Panc1 (cell line): Measurements from ENCODE around the gene RNF215.

Experiments
- POLR2AphosphoS5 ChIP-seq: IDR thresholded peaks from 2 replicates; pipeline ENCODE4 v1.6.1; 2012; ENCODE audit warnings: mild to moderate bottlenecking, low read depth, low read length, moderate library complexity
- TF ChIP-seq, protein P1 (sequence below): fragments of 450-650 bp; IDR thresholded peaks from 2 replicates; pipeline ENCODE4 v1.5.1; 2017; ENCODE audit warnings: mild to moderate bottlenecking
- TF ChIP-seq, protein P2 (sequence below), 2 experiments: IDR thresholded peaks; 2 replicates each; pipeline ENCODE4 v1.6.1; 2011 to 2012; ENCODE audit warnings: low read depth in 2 of 2, control low read depth in 1 of 2, low read length in 1 of 2, mild to moderate bottlenecking in 1 of 2, moderate library complexity in 1 of 2; ENCODE audit not compliant: insufficient read depth in 1 of 2

DNA sequence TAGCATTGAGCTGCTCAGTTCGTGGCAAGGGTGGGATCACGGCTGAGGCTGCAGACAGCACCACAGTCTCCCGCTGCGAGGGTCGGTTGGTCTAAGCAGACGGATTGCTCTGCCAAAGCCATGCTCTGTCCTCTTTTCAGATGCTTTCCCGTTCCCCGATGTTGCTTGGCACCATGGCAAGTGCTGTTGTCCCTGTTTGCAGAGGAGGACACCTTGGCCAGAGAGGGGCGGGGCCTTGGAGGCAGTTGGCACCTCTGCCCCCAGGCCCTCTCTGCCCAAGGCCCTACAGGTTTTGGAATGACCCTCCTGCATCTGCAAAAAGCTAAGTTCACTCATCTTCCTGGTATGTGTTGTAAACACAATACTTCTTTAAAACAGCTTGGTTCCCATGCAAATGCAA is 18.8 kb downstream of the RNF215 start:
- TF ChIP-seq, protein P1, sequence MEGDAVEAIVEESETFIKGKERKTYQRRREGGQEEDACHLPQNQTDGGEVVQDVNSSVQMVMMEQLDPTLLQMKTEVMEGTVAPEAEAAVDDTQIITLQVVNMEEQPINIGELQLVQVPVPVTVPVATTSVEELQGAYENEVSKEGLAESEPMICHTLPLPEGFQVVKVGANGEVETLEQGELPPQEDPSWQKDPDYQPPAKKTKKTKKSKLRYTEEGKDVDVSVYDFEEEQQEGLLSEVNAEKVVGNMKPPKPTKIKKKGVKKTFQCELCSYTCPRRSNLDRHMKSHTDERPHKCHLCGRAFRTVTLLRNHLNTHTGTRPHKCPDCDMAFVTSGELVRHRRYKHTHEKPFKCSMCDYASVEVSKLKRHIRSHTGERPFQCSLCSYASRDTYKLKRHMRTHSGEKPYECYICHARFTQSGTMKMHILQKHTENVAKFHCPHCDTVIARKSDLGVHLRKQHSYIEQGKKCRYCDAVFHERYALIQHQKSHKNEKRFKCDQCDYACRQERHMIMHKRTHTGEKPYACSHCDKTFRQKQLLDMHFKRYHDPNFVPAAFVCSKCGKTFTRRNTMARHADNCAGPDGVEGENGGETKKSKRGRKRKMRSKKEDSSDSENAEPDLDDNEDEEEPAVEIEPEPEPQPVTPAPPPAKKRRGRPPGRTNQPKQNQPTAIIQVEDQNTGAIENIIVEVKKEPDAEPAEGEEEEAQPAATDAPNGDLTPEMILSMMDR, result no peak
- TF ChIP-seq, protein P2, sequence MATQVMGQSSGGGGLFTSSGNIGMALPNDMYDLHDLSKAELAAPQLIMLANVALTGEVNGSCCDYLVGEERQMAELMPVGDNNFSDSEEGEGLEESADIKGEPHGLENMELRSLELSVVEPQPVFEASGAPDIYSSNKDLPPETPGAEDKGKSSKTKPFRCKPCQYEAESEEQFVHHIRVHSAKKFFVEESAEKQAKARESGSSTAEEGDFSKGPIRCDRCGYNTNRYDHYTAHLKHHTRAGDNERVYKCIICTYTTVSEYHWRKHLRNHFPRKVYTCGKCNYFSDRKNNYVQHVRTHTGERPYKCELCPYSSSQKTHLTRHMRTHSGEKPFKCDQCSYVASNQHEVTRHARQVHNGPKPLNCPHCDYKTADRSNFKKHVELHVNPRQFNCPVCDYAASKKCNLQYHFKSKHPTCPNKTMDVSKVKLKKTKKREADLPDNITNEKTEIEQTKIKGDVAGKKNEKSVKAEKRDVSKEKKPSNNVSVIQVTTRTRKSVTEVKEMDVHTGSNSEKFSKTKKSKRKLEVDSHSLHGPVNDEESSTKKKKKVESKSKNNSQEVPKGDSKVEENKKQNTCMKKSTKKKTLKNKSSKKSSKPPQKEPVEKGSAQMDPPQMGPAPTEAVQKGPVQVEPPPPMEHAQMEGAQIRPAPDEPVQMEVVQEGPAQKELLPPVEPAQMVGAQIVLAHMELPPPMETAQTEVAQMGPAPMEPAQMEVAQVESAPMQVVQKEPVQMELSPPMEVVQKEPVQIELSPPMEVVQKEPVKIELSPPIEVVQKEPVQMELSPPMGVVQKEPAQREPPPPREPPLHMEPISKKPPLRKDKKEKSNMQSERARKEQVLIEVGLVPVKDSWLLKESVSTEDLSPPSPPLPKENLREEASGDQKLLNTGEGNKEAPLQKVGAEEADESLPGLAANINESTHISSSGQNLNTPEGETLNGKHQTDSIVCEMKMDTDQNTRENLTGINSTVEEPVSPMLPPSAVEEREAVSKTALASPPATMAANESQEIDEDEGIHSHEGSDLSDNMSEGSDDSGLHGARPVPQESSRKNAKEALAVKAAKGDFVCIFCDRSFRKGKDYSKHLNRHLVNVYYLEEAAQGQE (IDR thresholded peaks at IDR 0.05; ENCODE audit: insufficient read depth in 1 of 2, low read depth in 2 of 2, low read length in 1 of 2), result no peak
- TF ChIP-seq POLR2AphosphoS5, result no peak
